ENCODE results near the gene C3orf52.

DNA sequence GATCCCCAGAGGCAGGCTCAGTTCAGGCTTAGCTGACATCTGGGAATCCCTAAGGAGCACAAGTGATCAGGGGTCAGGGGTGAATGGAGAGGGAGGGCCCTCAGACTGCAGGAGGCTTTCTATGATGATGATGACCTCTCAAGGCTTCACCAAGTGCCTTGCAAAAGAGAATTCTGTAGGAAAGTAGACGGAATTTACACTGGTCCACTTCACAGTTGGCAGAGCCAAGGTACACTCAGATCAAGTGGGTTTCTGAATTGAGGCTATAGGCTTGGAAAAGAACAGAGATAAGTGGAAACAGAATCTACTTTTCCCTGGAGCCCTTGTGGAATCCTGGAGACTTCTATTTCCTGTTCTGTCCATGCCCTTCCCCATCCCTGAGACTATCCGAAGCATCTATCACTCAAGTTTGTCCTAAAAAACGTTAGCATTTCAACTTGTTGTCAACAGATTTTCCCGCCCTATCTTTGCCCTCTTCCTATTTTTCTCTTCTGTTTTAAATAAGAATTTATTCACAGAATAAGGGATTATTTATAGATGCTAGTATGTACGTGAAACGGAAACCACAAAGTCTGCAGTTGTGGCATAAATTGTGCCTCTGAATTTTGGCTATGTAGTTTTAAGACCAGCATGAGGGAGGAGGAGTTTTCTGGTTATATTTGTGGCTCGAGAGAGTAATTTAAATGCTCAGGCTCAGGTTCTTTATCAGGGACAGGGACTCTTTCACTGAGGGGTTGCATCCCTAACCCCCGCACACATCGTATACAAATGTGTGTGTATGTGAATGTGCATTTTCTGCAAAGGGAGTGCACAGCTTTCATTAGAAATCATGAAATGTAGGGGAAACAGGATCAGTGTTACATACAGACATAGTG lies 34.0 kb downstream of the C3orf52 start:
- TF ChIP-seq, protein P1, sequence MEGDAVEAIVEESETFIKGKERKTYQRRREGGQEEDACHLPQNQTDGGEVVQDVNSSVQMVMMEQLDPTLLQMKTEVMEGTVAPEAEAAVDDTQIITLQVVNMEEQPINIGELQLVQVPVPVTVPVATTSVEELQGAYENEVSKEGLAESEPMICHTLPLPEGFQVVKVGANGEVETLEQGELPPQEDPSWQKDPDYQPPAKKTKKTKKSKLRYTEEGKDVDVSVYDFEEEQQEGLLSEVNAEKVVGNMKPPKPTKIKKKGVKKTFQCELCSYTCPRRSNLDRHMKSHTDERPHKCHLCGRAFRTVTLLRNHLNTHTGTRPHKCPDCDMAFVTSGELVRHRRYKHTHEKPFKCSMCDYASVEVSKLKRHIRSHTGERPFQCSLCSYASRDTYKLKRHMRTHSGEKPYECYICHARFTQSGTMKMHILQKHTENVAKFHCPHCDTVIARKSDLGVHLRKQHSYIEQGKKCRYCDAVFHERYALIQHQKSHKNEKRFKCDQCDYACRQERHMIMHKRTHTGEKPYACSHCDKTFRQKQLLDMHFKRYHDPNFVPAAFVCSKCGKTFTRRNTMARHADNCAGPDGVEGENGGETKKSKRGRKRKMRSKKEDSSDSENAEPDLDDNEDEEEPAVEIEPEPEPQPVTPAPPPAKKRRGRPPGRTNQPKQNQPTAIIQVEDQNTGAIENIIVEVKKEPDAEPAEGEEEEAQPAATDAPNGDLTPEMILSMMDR (IDR thresholded peaks at IDR 0.05; ENCODE audit: insufficient read depth, low read length, poor library complexity, severe bottlenecking), result no peak
- TF ChIP-seq EZH2phosphoT487 (conservative IDR thresholded peaks at IDR 0.05; ENCODE audit: low read length), result no peak
